H1 (cell line): Measurements from ENCODE around the gene PLS3. TPM values are rescaled to one million over a fixed set of nuclear protein-coding genes. Genes with fewer than 3 reads are reported as not detected.

Experiments
- CTCF ChIA-PET: fragments of 300-600 bp; sonication (Branson Sonifier 250); formaldehyde crosslinking; loops from one replicate; lab custom pipeline; 2021; ENCODE audit not compliant: partially characterized antibody; lab: Charles Lee
- POLR2A ChIA-PET: fragments of 300-600 bp; sonication (Branson Sonifier 250); formaldehyde crosslinking; loops from one replicate; lab custom pipeline; 2021; ENCODE audit warnings: inconsistent platforms; ENCODE audit not compliant: partially characterized antibody; lab: Charles Lee
- DNase-seq, 2 experiments: peaks; one replicate each; pipeline versions ENCODE4 v3.0.0 to v3.0.0-alpha.2; 2010 to 2022; ENCODE audit warnings: low spot score in 2 of 2, low read depth in 1 of 2, mixed read lengths in 1 of 2
- FAIRE-seq: peaks from 2 replicates; lab custom pipeline; 2011; peaks lifted over from hg19 to GRCh38; lab: Jason Lieb, UNC
- H2AFZ ChIP-seq: 2 replicates; pipeline ENCODE4 v1.8.1; 2012; ENCODE audit warnings: low read length, inconsistent platforms
- H2AK5ac ChIP-seq: 2 replicates; pipeline ENCODE4 v1.6.1; 2013; ENCODE audit warnings: low read depth, low read length
- H2BK120ac ChIP-seq: replicated peaks from 2 replicates; pipeline ENCODE3; 2013; ENCODE audit warnings: low read depth, low read length, inconsistent platforms
- H2BK12ac ChIP-seq: 2 replicates; pipeline ENCODE4 v1.6.1; 2013; ENCODE audit warnings: low read depth, low read length
- H2BK15ac ChIP-seq: 2 replicates; pipeline ENCODE4 v1.6.1; 2013; ENCODE audit warnings: low read length
- H2BK20ac ChIP-seq: 2 replicates; pipeline ENCODE4 v1.6.1; 2013; ENCODE audit warnings: low read length
- H2BK5ac ChIP-seq: 2 replicates; pipeline ENCODE4 v1.6.1; 2013; ENCODE audit warnings: low read depth, low read length
- H3K14ac ChIP-seq: 2 replicates; pipeline ENCODE4 v1.6.1; 2013; ENCODE audit warnings: inconsistent platforms; ENCODE audit not compliant: insufficient read length
- H3K18ac ChIP-seq: 2 replicates; pipeline ENCODE4 v1.6.1; 2013; ENCODE audit warnings: low read length; ENCODE audit errors: extremely low read depth
- H3K23ac ChIP-seq: 2 replicates; pipeline ENCODE4 v1.6.1; 2013; ENCODE audit warnings: inconsistent platforms; ENCODE audit not compliant: insufficient read length
- H3K23me2 ChIP-seq: 2 replicates; pipeline ENCODE4 v1.6.1; 2013; ENCODE audit warnings: low read depth, low read length
- H3K27ac ChIP-seq: 2 replicates; pipeline ENCODE4 v1.6.1; 2011; ENCODE audit warnings: low read depth, low read length, inconsistent platforms
- H3K27me3 ChIP-seq, 4 experiments: replicated peaks in 1 of 4; 1 replicate in 1 of 4; 2 replicates in 3 of 4; pipeline versions ENCODE4 v1.6.1 to v1.8.1; 2011 to 2013; ENCODE audit warnings: low read length in 3 of 4, mild to moderate bottlenecking in 3 of 4, inconsistent platforms in 2 of 4, mixed read lengths in 2 of 4, moderate library complexity in 1 of 4; ENCODE audit not compliant: control insufficient read depth in 3 of 4, insufficient read depth in 3 of 4; ENCODE audit errors: extremely low read depth in 1 of 4
- H3K36me3 ChIP-seq, 4 experiments: 2 replicates each; pipeline versions ENCODE4 v1.6.1 to v1.8.1; 2011 to 2013; ENCODE audit warnings: mild to moderate bottlenecking in 4 of 4, low read length in 3 of 4, moderate library complexity in 2 of 4, control low read depth in 1 of 4, inconsistent platforms in 1 of 4; ENCODE audit not compliant: insufficient read depth in 4 of 4, control insufficient read depth in 2 of 4
- H3K4ac ChIP-seq: replicated peaks from 2 replicates; pipeline ENCODE3; 2013; ENCODE audit warnings: low read length, low read depth, mixed read lengths, inconsistent platforms; ENCODE audit not compliant: insufficient read length
- H3K4me1 ChIP-seq, 4 experiments: replicated peaks in 1 of 4; 1 replicate in 1 of 4; 2 replicates in 3 of 4; pipeline versions ENCODE4 v1.6.1 to v1.8.1; 2011 to 2013; ENCODE audit warnings: low read length in 3 of 4, inconsistent platforms in 2 of 4, mixed read lengths in 1 of 4; ENCODE audit not compliant: insufficient read depth in 4 of 4, control insufficient read depth in 3 of 4
- H3K4me2 ChIP-seq, 2 experiments: 2 replicates each; pipeline versions ENCODE4 v1.6.1 to v1.8.1; 2011 to 2013; ENCODE audit warnings: low read depth in 2 of 2, low read length in 2 of 2, control low read depth in 1 of 2, inconsistent platforms in 1 of 2, mild to moderate bottlenecking in 1 of 2; ENCODE audit not compliant: insufficient read depth in 1 of 2
- H3K4me3 ChIP-seq, 4 experiments: fragments of 200-600, 300-600 bp in 1 of 4; sonication (generic), shearing (Covaris generic), sonication (Bioruptor Twin) in 1 of 4; 2 replicates each; pipeline versions ENCODE4 v1.5.1 to v1.8.1; 2011 to 2016; ENCODE audit warnings: low read length in 4 of 4, low read depth in 3 of 4, control low read depth in 2 of 4, inconsistent platforms in 2 of 4, mild to moderate bottlenecking in 2 of 4, mixed read lengths in 1 of 4, moderate library complexity in 1 of 4; ENCODE audit not compliant: insufficient read depth in 2 of 4; ENCODE audit errors: extremely low read depth in 1 of 4
- H3K56ac ChIP-seq: replicated peaks from 2 replicates; pipeline ENCODE3; 2013; ENCODE audit warnings: low read depth, mild to moderate bottlenecking, mixed read lengths, low read length, inconsistent platforms; ENCODE audit not compliant: insufficient read length
- H3K79me1 ChIP-seq: 2 replicates; pipeline ENCODE4 v1.6.1; 2013; ENCODE audit warnings: low read depth, low read length, control low read depth
- H3K79me2 ChIP-seq, 2 experiments: 2 replicates each; pipeline versions ENCODE4 v1.6.1 to v1.8.1; 2012 to 2013; ENCODE audit warnings: low read length in 2 of 2, mild to moderate bottlenecking in 2 of 2, inconsistent platforms in 1 of 2; ENCODE audit not compliant: insufficient read depth in 2 of 2, control insufficient read depth in 1 of 2
- H3K9ac ChIP-seq, 4 experiments: replicated peaks in 1 of 4; 1 replicate in 1 of 4; 2 replicates in 3 of 4; pipeline versions ENCODE4 v1.6.1 to v1.8.1; 2011 to 2013; ENCODE audit warnings: low read depth in 3 of 4, low read length in 3 of 4, control low read depth in 2 of 4, mild to moderate bottlenecking in 2 of 4, moderate library complexity in 2 of 4, inconsistent platforms in 1 of 4; ENCODE audit errors: extremely low read depth in 1 of 4
- H3K9me3 ChIP-seq, 2 experiments: 2 replicates each; pipeline versions ENCODE4 v1.6.1 to v1.8.1; 2012 to 2013; ENCODE audit warnings: mild to moderate bottlenecking in 2 of 2, moderate library complexity in 2 of 2, control low read depth in 1 of 2, inconsistent platforms in 1 of 2, low read depth in 1 of 2, low read length in 1 of 2, mixed read lengths in 1 of 2; ENCODE audit not compliant: insufficient read depth in 2 of 2
- H4K20me1 ChIP-seq, 2 experiments: replicated peaks in 1 of 2; 2 replicates each; pipeline versions ENCODE3 to v1.8.1; 2011 to 2013; ENCODE audit warnings: inconsistent platforms in 2 of 2, low read length in 2 of 2, mild to moderate bottlenecking in 1 of 2; ENCODE audit not compliant: insufficient read depth in 2 of 2, control insufficient read depth in 1 of 2
- H4K5ac ChIP-seq: 2 replicates; pipeline ENCODE4 v1.6.1; 2013; ENCODE audit warnings: low read length, low read depth, mixed read lengths, inconsistent platforms; ENCODE audit not compliant: insufficient read length
- H4K8ac ChIP-seq: 2 replicates; pipeline ENCODE4 v1.8.0; 2013; ENCODE audit warnings: mild to moderate bottlenecking, moderate library complexity, low read length, inconsistent platforms; ENCODE audit not compliant: insufficient read depth; ENCODE audit errors: extremely low read depth
- H4K91ac ChIP-seq: replicated peaks from 2 replicates; pipeline ENCODE3; 2013; ENCODE audit warnings: low read length, mixed read lengths, inconsistent platforms; ENCODE audit not compliant: insufficient read length
- CBX5 ChIP-seq: fragments of 300-800, 300-1000 bp; sonication (generic); IDR thresholded peaks from 2 replicates; pipeline ENCODE4 v1.7.1; 2016; ENCODE audit warnings: antibody characterized with exemption, low read length, low read depth
- CEBPB ChIP-seq: IDR thresholded peaks from 2 replicates; pipeline ENCODE4 v1.6.1; 2012; ENCODE audit warnings: low read depth, low read length
- CREB1 ChIP-seq: IDR thresholded peaks from 2 replicates; pipeline ENCODE4 v1.6.1; 2012; ENCODE audit warnings: inconsistent platforms
- EP300 ChIP-seq, 2 experiments: IDR thresholded peaks; 1 replicate in 1 of 2; 2 replicates in 1 of 2; pipeline ENCODE4 v1.6.1; 2011 to 2012; ENCODE audit warnings: low read depth in 2 of 2, low read length in 2 of 2, mild to moderate bottlenecking in 2 of 2, borderline replicate concordance in 1 of 2, inconsistent platforms in 1 of 2, moderate library complexity in 1 of 2
- EZH2 ChIP-seq: fragments of 200-600 bp; sonication (generic); IDR thresholded peaks from 2 replicates; pipeline ENCODE4 v1.7.1; 2012; ENCODE audit warnings: low read depth, mild to moderate bottlenecking, moderate library complexity, low read length, inconsistent platforms; ENCODE audit not compliant: severe bottlenecking
- POU5F1 ChIP-seq: IDR thresholded peaks from 2 replicates; pipeline ENCODE4 v1.6.1; 2011; ENCODE audit warnings: low read depth, mild to moderate bottlenecking, low read length, moderate library complexity
- RFX5 ChIP-seq: IDR thresholded peaks from 2 replicates; pipeline ENCODE4 v1.6.1; 2011; ENCODE audit warnings: low read depth, low read length, improper control_type of control experiment, borderline replicate concordance
- SIN3A ChIP-seq, 2 experiments: IDR thresholded peaks in 1 of 2; conservative IDR thresholded peaks in 1 of 2; 2 replicates each; pipeline ENCODE4 v1.6.1; 2011 to 2012; ENCODE audit warnings: low read length in 2 of 2, improper control_type of control experiment in 1 of 2, low read depth in 1 of 2, mild to moderate bottlenecking in 1 of 2
- YY1 ChIP-seq: IDR thresholded peaks from 2 replicates; pipeline ENCODE4 v1.6.1; 2011; ENCODE audit warnings: low read depth, mild to moderate bottlenecking, low read length
- WGBS, 2 experiments: shearing (Covaris generic) in 1 of 2; methylation state at CpG; one replicate each; pipeline versions ENCODE4 v1.1.6 to v1.1.7; 2013 to 2015; ENCODE audit warnings: low lambda C conversion rate in 2 of 2, mixed read lengths in 2 of 2, inconsistent platforms in 1 of 2, low coverage in 1 of 2, missing lambda C conversion rate in 1 of 2; ENCODE audit not compliant: insufficient replicate concordance in 2 of 2, insufficient coverage in 1 of 2, insufficient read length in 1 of 2; ENCODE audit errors: extremely low coverage in 1 of 2, missing lambda C conversion rate in 1 of 2; 5-methylcytosine and 5-hydroxymethylcytosine counted together
- polyA plus RNA-seq, 7 experiments: library from polyadenylated mRNA; depleted of rRNA in 3 of 7; stranded (reverse) in 5 of 7; unstranded in 2 of 7; fragments of >200 nt in 5 of 7; fragments of 200-250 nt in 2 of 7; gene quantifications; 1 replicate in 5 of 7; 2 replicates in 1 of 7; 4 replicates in 1 of 7; pipeline versions ENCODE4 v1.2.1 to v1.2.3, GENCODE V29; 2011 to 2013; ENCODE audit warnings: missing spikeins in 2 of 7, mixed read lengths in 2 of 7
- total RNA-seq: library from RNA; stranded (reverse); fragmentation: NEBNext Ultra II Directional; extraction: Animal tissue kit (Norgen Biotek cat#: 25700); gene quantifications from 2 replicates; pipeline ENCODE4 v1.2.1, GENCODE V29; 2021

The PLS3 gene
- total and polyA plus RNA-seq, 2 of the 8 experiments (the other 6 are each of a cell fraction or from before 2014, with no cell fraction given): 107 to 185 TPM

DNA sequence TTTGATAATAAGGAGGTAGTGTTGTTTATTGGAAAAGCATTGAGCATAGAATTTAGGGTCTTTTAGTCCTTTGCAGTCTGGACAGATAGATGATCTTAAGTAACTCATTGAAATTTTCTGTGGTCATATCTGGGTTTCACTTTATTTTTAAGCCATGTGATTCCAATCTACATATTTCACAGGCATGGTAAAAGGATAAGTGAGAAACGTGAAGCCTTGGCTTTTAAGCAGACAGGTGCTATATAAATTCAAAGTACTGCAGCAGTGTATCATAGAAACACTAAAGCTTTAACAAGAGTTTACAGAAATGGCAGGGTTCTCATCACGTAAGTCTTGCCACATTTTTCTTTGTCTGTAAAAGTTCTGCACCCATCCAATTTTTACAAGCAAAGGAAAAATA lies 4.9 kb downstream of the PLS3 start:
- Histone ChIP-seq H3K27me3 (no peaks in the 10 kb centered on the region), H2BK15ac (no peak overlapping the region), H3K27ac (no peak overlapping the region), H4K91ac (no peak overlapping the region), H3K9me3 (no peaks in the 10 kb centered on the region), H3K79me1 (no peaks in the 10 kb centered on the region), H3K14ac (no peak overlapping the region), H3K9ac (no peak overlapping the region), H3K4ac (no peak overlapping the region), H3K79me2 (peaks cover 8 to 89% of the 10 kb centered on the region in 2 experiments; a peak in 3 of 4 replicates), H3K23ac (no peak overlapping the region), H2BK5ac (no peak overlapping the region), H4K20me1 (no peaks in the 10 kb centered on the region), H3K4me3 (no peak overlapping the region), H2BK12ac (no peak overlapping the region), H3K56ac (no peak overlapping the region), H2AK5ac (no peak overlapping the region), H3K4me1 (peaks cover 0 to 4% (median 1%) of the 10 kb centered on the region in 4 experiments; a peak in 2 of 7 replicates), H3K36me3 (peaks cover 0 to 17% (median 0%) of the 10 kb centered on the region in 4 experiments; a peak in 2 of 8 replicates), H2BK120ac (no peak overlapping the region), H3K18ac (no peak overlapping the region), H4K5ac (no peak overlapping the region), H2BK20ac (no peak overlapping the region), H3K4me2 (no peak overlapping the region), H3K23me2 (peaks cover 3% of the 10 kb centered on the region; the same call in 1 of the 2 replicates), H2AFZ (no peak overlapping the region), H4K8ac (no peak overlapping the region)
- DNase-seq (no peak), FAIRE-seq (no peak)
- ChIA-PET CTCF (no interaction called here), POLR2A (no interaction called here)
- no peak for TF ChIP-seq RFX5
- TF ChIP-seq POU5F1: no peak
- TF ChIP-seq CEBPB: no peak
- no peak for TF ChIP-seq CREB1
- TF ChIP-seq EZH2: no peak
- TF ChIP-seq EP300 (IDR thresholded peaks at IDR 0.05; ENCODE audit: borderline replicate concordance in 1 of 2, low read depth in 2 of 2, low read length in 2 of 2): no peak
- TF ChIP-seq SIN3A (conservative IDR thresholded peaks at IDR 0.05 in 1 of 2, IDR thresholded peaks at IDR 0.05 in 1 of 2; ENCODE audit: low read depth in 1 of 2, low read length in 2 of 2): no peak
- no peak for TF ChIP-seq YY1
- TF ChIP-seq CBX5: no peak
- 83% methylated on average over 2 of the region's 2 CpGs; no CpG with 5 or more reads in 1 of the 2 experiments for WGBS, 2 experiments
